H1 (cell line): ENCODE data around the gene ZGRF1. TPM values are rescaled to one million over a fixed set of nuclear protein-coding genes. Genes with fewer than 3 reads are reported as not detected.

Experiments used
- CTCF ChIA-PET: fragments of 300-600 bp; sonication (Branson Sonifier 250); formaldehyde crosslinking; loops from one replicate; lab custom pipeline; 2021; ENCODE audit not compliant: partially characterized antibody; lab: Charles Lee
- POLR2A ChIA-PET: fragments of 300-600 bp; sonication (Branson Sonifier 250); formaldehyde crosslinking; loops from one replicate; lab custom pipeline; 2021; ENCODE audit warnings: inconsistent platforms; ENCODE audit not compliant: partially characterized antibody; lab: Charles Lee
- DNase-seq, 2 experiments: peaks; one replicate each; pipeline versions ENCODE4 v3.0.0 to v3.0.0-alpha.2; 2010 to 2022; ENCODE audit warnings: low spot score in 2 of 2, low read depth in 1 of 2, mixed read lengths in 1 of 2
- FAIRE-seq: peaks from 2 replicates; lab custom pipeline; 2011; peaks lifted over from hg19 to GRCh38; lab: Jason Lieb, UNC
- H2AFZ ChIP-seq: 2 replicates; pipeline ENCODE4 v1.8.1; 2012; ENCODE audit warnings: low read length, inconsistent platforms
- H2AK5ac ChIP-seq: 2 replicates; pipeline ENCODE4 v1.6.1; 2013; ENCODE audit warnings: low read depth, low read length
- H2BK120ac ChIP-seq: replicated peaks from 2 replicates; pipeline ENCODE3; 2013; ENCODE audit warnings: low read depth, low read length, inconsistent platforms
- H2BK12ac ChIP-seq: 2 replicates; pipeline ENCODE4 v1.6.1; 2013; ENCODE audit warnings: low read depth, low read length
- H2BK15ac ChIP-seq: 2 replicates; pipeline ENCODE4 v1.6.1; 2013; ENCODE audit warnings: low read length
- H2BK20ac ChIP-seq: 2 replicates; pipeline ENCODE4 v1.6.1; 2013; ENCODE audit warnings: low read length
- H2BK5ac ChIP-seq: 2 replicates; pipeline ENCODE4 v1.6.1; 2013; ENCODE audit warnings: low read depth, low read length
- H3K14ac ChIP-seq: 2 replicates; pipeline ENCODE4 v1.6.1; 2013; ENCODE audit warnings: inconsistent platforms; ENCODE audit not compliant: insufficient read length
- H3K18ac ChIP-seq: 2 replicates; pipeline ENCODE4 v1.6.1; 2013; ENCODE audit warnings: low read length; ENCODE audit errors: extremely low read depth
- H3K23ac ChIP-seq: 2 replicates; pipeline ENCODE4 v1.6.1; 2013; ENCODE audit warnings: inconsistent platforms; ENCODE audit not compliant: insufficient read length
- H3K23me2 ChIP-seq: 2 replicates; pipeline ENCODE4 v1.6.1; 2013; ENCODE audit warnings: low read depth, low read length
- H3K27ac ChIP-seq: 2 replicates; pipeline ENCODE4 v1.6.1; 2011; ENCODE audit warnings: low read depth, low read length, inconsistent platforms
- H3K27me3 ChIP-seq, 4 experiments: replicated peaks in 1 of 4; 1 replicate in 1 of 4; 2 replicates in 3 of 4; pipeline versions ENCODE4 v1.6.1 to v1.8.1; 2011 to 2013; ENCODE audit warnings: low read length in 3 of 4, mild to moderate bottlenecking in 3 of 4, inconsistent platforms in 2 of 4, mixed read lengths in 2 of 4, moderate library complexity in 1 of 4; ENCODE audit not compliant: control insufficient read depth in 3 of 4, insufficient read depth in 3 of 4; ENCODE audit errors: extremely low read depth in 1 of 4
- H3K36me3 ChIP-seq, 4 experiments: 2 replicates each; pipeline versions ENCODE4 v1.6.1 to v1.8.1; 2011 to 2013; ENCODE audit warnings: mild to moderate bottlenecking in 4 of 4, low read length in 3 of 4, moderate library complexity in 2 of 4, control low read depth in 1 of 4, inconsistent platforms in 1 of 4; ENCODE audit not compliant: insufficient read depth in 4 of 4, control insufficient read depth in 2 of 4
- H3K4ac ChIP-seq: replicated peaks from 2 replicates; pipeline ENCODE3; 2013; ENCODE audit warnings: low read length, low read depth, mixed read lengths, inconsistent platforms; ENCODE audit not compliant: insufficient read length
- H3K4me1 ChIP-seq, 4 experiments: replicated peaks in 1 of 4; 1 replicate in 1 of 4; 2 replicates in 3 of 4; pipeline versions ENCODE4 v1.6.1 to v1.8.1; 2011 to 2013; ENCODE audit warnings: low read length in 3 of 4, inconsistent platforms in 2 of 4, mixed read lengths in 1 of 4; ENCODE audit not compliant: insufficient read depth in 4 of 4, control insufficient read depth in 3 of 4
- H3K4me2 ChIP-seq, 2 experiments: 2 replicates each; pipeline versions ENCODE4 v1.6.1 to v1.8.1; 2011 to 2013; ENCODE audit warnings: low read depth in 2 of 2, low read length in 2 of 2, control low read depth in 1 of 2, inconsistent platforms in 1 of 2, mild to moderate bottlenecking in 1 of 2; ENCODE audit not compliant: insufficient read depth in 1 of 2
- H3K4me3 ChIP-seq, 4 experiments: fragments of 200-600, 300-600 bp in 1 of 4; sonication (generic), shearing (Covaris generic), sonication (Bioruptor Twin) in 1 of 4; 2 replicates each; pipeline versions ENCODE4 v1.5.1 to v1.8.1; 2011 to 2016; ENCODE audit warnings: low read length in 4 of 4, low read depth in 3 of 4, control low read depth in 2 of 4, inconsistent platforms in 2 of 4, mild to moderate bottlenecking in 2 of 4, mixed read lengths in 1 of 4, moderate library complexity in 1 of 4; ENCODE audit not compliant: insufficient read depth in 2 of 4; ENCODE audit errors: extremely low read depth in 1 of 4
- H3K56ac ChIP-seq: replicated peaks from 2 replicates; pipeline ENCODE3; 2013; ENCODE audit warnings: low read depth, mild to moderate bottlenecking, mixed read lengths, low read length, inconsistent platforms; ENCODE audit not compliant: insufficient read length
- H3K79me1 ChIP-seq: 2 replicates; pipeline ENCODE4 v1.6.1; 2013; ENCODE audit warnings: low read depth, low read length, control low read depth
- H3K79me2 ChIP-seq, 2 experiments: 2 replicates each; pipeline versions ENCODE4 v1.6.1 to v1.8.1; 2012 to 2013; ENCODE audit warnings: low read length in 2 of 2, mild to moderate bottlenecking in 2 of 2, inconsistent platforms in 1 of 2; ENCODE audit not compliant: insufficient read depth in 2 of 2, control insufficient read depth in 1 of 2
- H3K9ac ChIP-seq, 4 experiments: replicated peaks in 1 of 4; 1 replicate in 1 of 4; 2 replicates in 3 of 4; pipeline versions ENCODE4 v1.6.1 to v1.8.1; 2011 to 2013; ENCODE audit warnings: low read depth in 3 of 4, low read length in 3 of 4, control low read depth in 2 of 4, mild to moderate bottlenecking in 2 of 4, moderate library complexity in 2 of 4, inconsistent platforms in 1 of 4; ENCODE audit errors: extremely low read depth in 1 of 4
- H3K9me3 ChIP-seq, 2 experiments: 2 replicates each; pipeline versions ENCODE4 v1.6.1 to v1.8.1; 2012 to 2013; ENCODE audit warnings: mild to moderate bottlenecking in 2 of 2, moderate library complexity in 2 of 2, control low read depth in 1 of 2, inconsistent platforms in 1 of 2, low read depth in 1 of 2, low read length in 1 of 2, mixed read lengths in 1 of 2; ENCODE audit not compliant: insufficient read depth in 2 of 2
- H4K20me1 ChIP-seq, 2 experiments: replicated peaks in 1 of 2; 2 replicates each; pipeline versions ENCODE3 to v1.8.1; 2011 to 2013; ENCODE audit warnings: inconsistent platforms in 2 of 2, low read length in 2 of 2, mild to moderate bottlenecking in 1 of 2; ENCODE audit not compliant: insufficient read depth in 2 of 2, control insufficient read depth in 1 of 2
- H4K5ac ChIP-seq: 2 replicates; pipeline ENCODE4 v1.6.1; 2013; ENCODE audit warnings: low read length, low read depth, mixed read lengths, inconsistent platforms; ENCODE audit not compliant: insufficient read length
- H4K8ac ChIP-seq: 2 replicates; pipeline ENCODE4 v1.8.0; 2013; ENCODE audit warnings: mild to moderate bottlenecking, moderate library complexity, low read length, inconsistent platforms; ENCODE audit not compliant: insufficient read depth; ENCODE audit errors: extremely low read depth
- H4K91ac ChIP-seq: replicated peaks from 2 replicates; pipeline ENCODE3; 2013; ENCODE audit warnings: low read length, mixed read lengths, inconsistent platforms; ENCODE audit not compliant: insufficient read length
- KDM4A ChIP-seq: IDR thresholded peaks from one replicate; pipeline ENCODE4 v1.7.1; 2012; ENCODE audit warnings: low read depth, mild to moderate bottlenecking, moderate library complexity, low read length, inconsistent platforms; ENCODE audit not compliant: severe bottlenecking
- RAD21 ChIP-seq, 2 experiments: IDR thresholded peaks in 1 of 2; conservative IDR thresholded peaks in 1 of 2; 2 replicates each; pipeline ENCODE4 v1.6.1; 2011; ENCODE audit warnings: low read depth in 2 of 2, low read length in 2 of 2, improper control_type of control experiment in 1 of 2, inconsistent platforms in 1 of 2, mild to moderate bottlenecking in 1 of 2, moderate library complexity in 1 of 2
- RBBP5 ChIP-seq: IDR thresholded peaks from 2 replicates; pipeline ENCODE4 v1.7.1; 2012; ENCODE audit warnings: low read depth, mild to moderate bottlenecking, inconsistent platforms, low read length, moderate library complexity, borderline replicate concordance
- RNF2 ChIP-seq: fragments of 200-900, 300-1000 bp; sonication (generic); IDR thresholded peaks from 2 replicates; pipeline ENCODE4 v1.7.1; 2016; ENCODE audit warnings: borderline replicate concordance, low read depth, mild to moderate bottlenecking, antibody characterized with exemption, low read length; ENCODE audit not compliant: poor library complexity, severe bottlenecking; ENCODE audit errors: missing control alignments
- SIN3A ChIP-seq, 2 experiments: IDR thresholded peaks in 1 of 2; conservative IDR thresholded peaks in 1 of 2; 2 replicates each; pipeline ENCODE4 v1.6.1; 2011 to 2012; ENCODE audit warnings: low read length in 2 of 2, improper control_type of control experiment in 1 of 2, low read depth in 1 of 2, mild to moderate bottlenecking in 1 of 2
- SP4 ChIP-seq: IDR thresholded peaks from 2 replicates; pipeline ENCODE4 v1.6.1; 2012; ENCODE audit warnings: low read length, inconsistent platforms
- WGBS, 2 experiments: shearing (Covaris generic) in 1 of 2; methylation state at CpG; one replicate each; pipeline versions ENCODE4 v1.1.6 to v1.1.7; 2013 to 2015; ENCODE audit warnings: low lambda C conversion rate in 2 of 2, mixed read lengths in 2 of 2, inconsistent platforms in 1 of 2, low coverage in 1 of 2, missing lambda C conversion rate in 1 of 2; ENCODE audit not compliant: insufficient replicate concordance in 2 of 2, insufficient coverage in 1 of 2, insufficient read length in 1 of 2; ENCODE audit errors: extremely low coverage in 1 of 2, missing lambda C conversion rate in 1 of 2; 5-methylcytosine and 5-hydroxymethylcytosine counted together
- polyA plus RNA-seq, 7 experiments: library from polyadenylated mRNA; depleted of rRNA in 3 of 7; stranded (reverse) in 5 of 7; unstranded in 2 of 7; fragments of >200 nt in 5 of 7; fragments of 200-250 nt in 2 of 7; gene quantifications; 1 replicate in 5 of 7; 2 replicates in 1 of 7; 4 replicates in 1 of 7; pipeline versions ENCODE4 v1.2.1 to v1.2.3, GENCODE V29; 2011 to 2013; ENCODE audit warnings: missing spikeins in 2 of 7, mixed read lengths in 2 of 7
- total RNA-seq: library from RNA; stranded (reverse); fragmentation: NEBNext Ultra II Directional; extraction: Animal tissue kit (Norgen Biotek cat#: 25700); gene quantifications from 2 replicates; pipeline ENCODE4 v1.2.1, GENCODE V29; 2021
- TF ChIP-seq, protein P1 (sequence below), 3 experiments: IDR thresholded peaks; 1 replicate in 2 of 3; 2 replicates in 1 of 3; pipeline versions ENCODE4 v1.5.1 to v1.6.1; 2011; ENCODE audit warnings: low read length in 3 of 3, mild to moderate bottlenecking in 3 of 3, inconsistent platforms in 2 of 3, low read depth in 1 of 3, moderate library complexity in 1 of 3; ENCODE audit not compliant: insufficient read depth in 1 of 3; ENCODE audit errors: control extremely low read depth in 1 of 3

ZGRF1 gene
- total and polyA plus RNA-seq, 2 of the 8 experiments (the other 6 are each of a cell fraction or from before 2014, with no cell fraction given) = 12.0 to 44.6 TPM

- Histone ChIP-seq H3K4me1 (peaks cover 9 to 18% (median 14%) of the 10 kb centered on the region in 4 experiments; a peak in 6 of 7 replicates), H3K79me1 (no peaks in the 10 kb centered on the region), H2BK20ac (no peak overlapping the region), H2BK5ac (no peak overlapping the region), H3K4me3 (peak overlapping the region; percentile 20 to 58 (median 24); a peak in 6 of 8 replicates), H3K9me3 (no peaks in the 10 kb centered on the region), H4K91ac (no peak overlapping the region), H3K4me2 (peak overlapping the region; percentile 74 to 77), H4K5ac (no peak overlapping the region), H3K27ac (no peak overlapping the region), H2BK15ac (no peak overlapping the region), H3K36me3 (no peaks in the 10 kb centered on the region), H3K14ac (no peak overlapping the region), H2AK5ac (no peak overlapping the region), H3K79me2 (no peaks in the 10 kb centered on the region), H4K20me1 (peaks cover 0 to 6% of the 10 kb centered on the region in 2 experiments), H2AFZ (no peak overlapping the region), H2BK12ac (no peak overlapping the region), H3K9ac (no peak overlapping the region), H2BK120ac (no peak overlapping the region), H3K4ac (no peak overlapping the region), H3K18ac (no peak overlapping the region), H4K8ac (no peak overlapping the region; the same call in 1 of the 2 replicates), H3K23ac (no peak overlapping the region), H3K27me3 (peaks cover 48 to 68% (median 54%) of the 10 kb centered on the region in 4 experiments), H3K23me2 (peaks cover 9% of the 10 kb centered on the region), H3K56ac (no peak overlapping the region)
- ChIA-PET CTCF (interaction anchor here (0.5 to 7.8 kb wide), 39 partner anchors 7 to 594 kb away, joined by 3 to 133 read pairs (median 5); partner anchors contain the start of gene TIFA), POLR2A (interaction anchor here (0.9 to 1.5 kb wide), 4 partner anchors 9 to 183 kb away, joined by 3 to 4 read pairs (median 3); no protein-coding TSS in a partner anchor)
- DNase-seq (peak in 1 of 2 experiments; percentile 82), FAIRE-seq (peak; percentile 60)
- WGBS, 2 experiments = 3% methylated on average over 37 of the region's 37 CpGs; no CpG with 5 or more reads in 1 of the 2 experiments
- TF ChIP-seq SIN3A (conservative IDR thresholded peaks at IDR 0.05 in 1 of 2, IDR thresholded peaks at IDR 0.05 in 1 of 2; ENCODE audit: low read depth in 1 of 2, low read length in 2 of 2) (0 out of 4 replicates have a peak, but pooled peaks of 1 of the 2 experiments have one; percentile 48), RNF2 (peak; percentile 75), SP4 (no peak), KDM4A (peak; percentile 36), RAD21 (IDR thresholded peaks at IDR 0.05 in 1 of 2, conservative IDR thresholded peaks at IDR 0.05 in 1 of 2; ENCODE audit: low read depth in 2 of 2, low read length in 2 of 2) (peak; percentile 46 to 50; a peak in 3 of 4 replicates), RBBP5 (no peak)
- TF ChIP-seq, protein P1, sequence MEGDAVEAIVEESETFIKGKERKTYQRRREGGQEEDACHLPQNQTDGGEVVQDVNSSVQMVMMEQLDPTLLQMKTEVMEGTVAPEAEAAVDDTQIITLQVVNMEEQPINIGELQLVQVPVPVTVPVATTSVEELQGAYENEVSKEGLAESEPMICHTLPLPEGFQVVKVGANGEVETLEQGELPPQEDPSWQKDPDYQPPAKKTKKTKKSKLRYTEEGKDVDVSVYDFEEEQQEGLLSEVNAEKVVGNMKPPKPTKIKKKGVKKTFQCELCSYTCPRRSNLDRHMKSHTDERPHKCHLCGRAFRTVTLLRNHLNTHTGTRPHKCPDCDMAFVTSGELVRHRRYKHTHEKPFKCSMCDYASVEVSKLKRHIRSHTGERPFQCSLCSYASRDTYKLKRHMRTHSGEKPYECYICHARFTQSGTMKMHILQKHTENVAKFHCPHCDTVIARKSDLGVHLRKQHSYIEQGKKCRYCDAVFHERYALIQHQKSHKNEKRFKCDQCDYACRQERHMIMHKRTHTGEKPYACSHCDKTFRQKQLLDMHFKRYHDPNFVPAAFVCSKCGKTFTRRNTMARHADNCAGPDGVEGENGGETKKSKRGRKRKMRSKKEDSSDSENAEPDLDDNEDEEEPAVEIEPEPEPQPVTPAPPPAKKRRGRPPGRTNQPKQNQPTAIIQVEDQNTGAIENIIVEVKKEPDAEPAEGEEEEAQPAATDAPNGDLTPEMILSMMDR (IDR thresholded peaks at IDR 0.05; ENCODE audit: control extremely low read depth in 1 of 3, insufficient read depth in 1 of 3, low read depth in 1 of 3, low read length in 3 of 3) = peak in 2 of 3 experiments; percentile 23 to 42; a peak in 2 of 4 replicates
Observed at GRCh38 chr4:112523008-112523721, 113.5 kb downstream of the ZGRF1 start.
